ENCODE data around the gene NR2E1. TPM values are rescaled to one million over a fixed set of nuclear protein-coding genes. Genes with fewer than 3 reads are reported as not detected.

The NR2E1 gene
- polyA plus RNA-seq, 3 donors = 0.02 TPM; not detected in 2

- no peak overlapping the region for H3K27ac ChIP-seq (ENCODE audit: low read depth, low read length)
- 75 to 91% (median 84%) methylated on average over 1 of the region's 1 CpG for WGBS, 3 donors
Observed at GRCh38 chr6:108193835-108194234, 28.0 kb downstream of the NR2E1 start.

GRCh38 chr6:108194503-108194902, 28.7 kb downstream of the NR2E1 start:
- WGBS, 3 donors = 83 to 91% (median 85%) methylated on average over 8 of the region's 8 CpGs

GRCh38 chr6:108195209-108195608, 29.4 kb downstream of the NR2E1 start:
- no peak overlapping the region for H3K27ac ChIP-seq (ENCODE audit: low read depth, low read length)
- whole genome bisulfite sequencing, 3 donors = 93 to 95% (median 94%) methylated on average over 3 of the region's 3 CpGs

More at GRCh38 chr6:108194503-108194902, 28.7 kb downstream of the NR2E1 start:
- no peak overlapping the region for H3K27ac ChIP-seq (ENCODE audit: low read depth, low read length)

GRCh38 chr6:108198761-108199498, 33.1 kb downstream of the NR2E1 start:
- H3K27ac ChIP-seq (ENCODE audit: low read depth, low read length) = no peak overlapping the region
- 77 to 88% (median 82%) methylated on average over 19 of the region's 19 CpGs for WGBS, 3 donors

- 90 to 95% (median 93%) methylated on average over 8 of the region's 8 CpGs for WGBS, 3 donors
- no peak overlapping the region for H3K27ac ChIP-seq (ENCODE audit: low read depth, low read length)
Observed at GRCh38 chr6:108200186-108200585, 34.4 kb downstream of the NR2E1 start.

GRCh38 chr6:108200631-108201030, 34.8 kb downstream of the NR2E1 start:
- no peak overlapping the region for H3K27ac ChIP-seq (ENCODE audit: low read depth, low read length)
- 77 to 81% (median 80%) methylated on average over 7 of the region's 7 CpGs for WGBS, 3 donors

GRCh38 chr6:108203189-108204112, 37.6 kb downstream of the NR2E1 start:
- H3K27ac ChIP-seq (ENCODE audit: low read depth, low read length) = no peak overlapping the region
- WGBS, 3 donors = 44 to 86% (median 81%) methylated on average over 14 of the region's 14 CpGs

GRCh38 chr6:108207013-108207412, 41.2 kb downstream of the NR2E1 start:
- H3K27ac ChIP-seq (ENCODE audit: low read depth, low read length) = no peak overlapping the region
- WGBS, 3 donors = 89 to 97% (median 95%) methylated on average over 4 of the region's 4 CpGs

GRCh38 chr6:108209738-108210137, 43.9 kb downstream of the NR2E1 start:
- 87 to 98% (median 94%) methylated on average over 5 of the region's 5 CpGs for WGBS, 3 donors

GRCh38 chr6:108210556-108210955, 44.7 kb downstream of the NR2E1 start:
- H3K27ac ChIP-seq (ENCODE audit: low read depth, low read length) = no peak overlapping the region
- 69 to 95% (median 86%) methylated on average over 2 of the region's 2 CpGs for WGBS, 3 donors

More at GRCh38 chr6:108209738-108210137, 43.9 kb downstream of the NR2E1 start:
- no peak overlapping the region for H3K27ac ChIP-seq (ENCODE audit: low read depth, low read length)

- no peak overlapping the region for H3K27ac ChIP-seq (ENCODE audit: low read depth, low read length)
- 51 to 88% (median 88%) methylated on average over 2 of the region's 2 CpGs for WGBS, 3 donors
Observed at GRCh38 chr6:108211671-108212070, 45.8 kb downstream of the NR2E1 start.

- no peak overlapping the region for H3K27ac ChIP-seq (ENCODE audit: low read depth, low read length)
- WGBS, 3 donors = 83 to 94% (median 94%) methylated on average over 2 of the region's 2 CpGs
Observed at GRCh38 chr6:108222064-108222463, 56.2 kb downstream of the NR2E1 start.

- WGBS, 3 donors = 34 to 74% (median 60%) methylated on average over 1 of the region's 1 CpG
Observed at GRCh38 chr6:108222504-108222903, 56.7 kb downstream of the NR2E1 start.

GRCh38 chr6:108227290-108227689, 61.5 kb downstream of the NR2E1 start:
- 92 to 97% (median 95%) methylated on average over 3 of the region's 3 CpGs for WGBS, 3 donors
- no peak overlapping the region for H3K27ac ChIP-seq (ENCODE audit: low read depth, low read length)

More at GRCh38 chr6:108222504-108222903, 56.7 kb downstream of the NR2E1 start:
- H3K27ac ChIP-seq (ENCODE audit: low read depth, low read length) = no peak overlapping the region

- no peak overlapping the region for H3K27ac ChIP-seq (ENCODE audit: low read depth, low read length)
- WGBS, 3 donors = 91 to 97% (median 93%) methylated on average over 8 of the region's 8 CpGs
Observed at GRCh38 chr6:108228416-108228815, 62.6 kb downstream of the NR2E1 start.

GRCh38 chr6:108235127-108235526, 69.3 kb downstream of the NR2E1 start:
- H3K27ac ChIP-seq (ENCODE audit: low read depth, low read length) = no peak overlapping the region
- WGBS, 3 donors = 81 to 89% (median 88%) methylated on average over 4 of the region's 4 CpGs

GRCh38 chr6:108236791-108237190, 71.0 kb downstream of the NR2E1 start:
- no peak overlapping the region for H3K27ac ChIP-seq (ENCODE audit: low read depth, low read length)
- WGBS, 3 donors = 49 to 76% (median 73%) methylated on average over 2 of the region's 2 CpGs

GRCh38 chr6:108238322-108238721, 72.5 kb downstream of the NR2E1 start:
- WGBS, 3 donors = 96 to 98% (median 97%) methylated on average over 4 of the region's 4 CpGs
- no peak overlapping the region for H3K27ac ChIP-seq (ENCODE audit: low read depth, low read length)

All from adipose tissue (tissue), 3 donors.